ENCODE measurements around the gene NCBP2.

NCBP2 gene

GRCh38 chr3:196932600-196932999, 9.7 kb downstream of the NCBP2 start:
- DNase-seq = no peak

- DNase-seq = no peak
These were observed 10.3 kb downstream of the NCBP2 start for GRCh38 chr3:196931828-196932587.

GRCh38 chr3:196931157-196931556, 11.2 kb downstream of the NCBP2 start:
- no peak for DNase-seq

- no peak for DNase-seq
These were observed 14.5 kb downstream of the NCBP2 start for GRCh38 chr3:196927571-196928453.

GRCh38 chr3:196920733-196921132, 21.6 kb downstream of the NCBP2 start:
- no peak for DNase-seq

- no peak for DNase-seq
These were observed 23.4 kb downstream of the NCBP2 start for GRCh38 chr3:196918968-196919367.

- no peak for DNase-seq
These were observed 25.3 kb downstream of the NCBP2 start for GRCh38 chr3:196916995-196917394.

- no peak for DNase-seq
These were observed 26.1 kb downstream of the NCBP2 start for GRCh38 chr3:196916221-196916620.

GRCh38 chr3:196915375-196915774, 27.0 kb downstream of the NCBP2 start:
- no peak for DNase-seq

GRCh38 chr3:196914866-196915265, 27.5 kb downstream of the NCBP2 start:
- no peak for DNase-seq

GRCh38 chr3:196903740-196904139, 38.6 kb downstream of the NCBP2 start:
- no peak for DNase-seq

GRCh38 chr3:196902296-196902695, 40.0 kb downstream of the NCBP2 start:
- DNase-seq = no peak

GRCh38 chr3:196901768-196902167, 40.6 kb downstream of the NCBP2 start:
- no peak for DNase-seq

- no peak for DNase-seq
These were observed 46.1 kb downstream of the NCBP2 start for GRCh38 chr3:196896229-196896628.

GRCh38 chr3:196894557-196895295, 47.6 kb downstream of the NCBP2 start:
- no peak for DNase-seq

GRCh38 chr3:196889844-196890708, 52.3 kb downstream of the NCBP2 start:
- no peak for DNase-seq

- no peak for DNase-seq
These were observed 56.2 kb downstream of the NCBP2 start for GRCh38 chr3:196886144-196886543.

All from stimulated activated naive CD4-positive, alpha-beta T cell treated with Interleukin-2 at 50 U/mL for 16 hours (primary cell).